Mammary epithelial cell (primary cell): ENCODE measurements around the gene GLYATL1B.

Experiments
- EZH2 ChIP-seq: IDR thresholded peaks from 2 replicates; pipeline ENCODE4 v1.6.1; 2012; ENCODE audit warnings: low read length, inconsistent platforms, borderline replicate concordance
- TF ChIP-seq, protein P1 (sequence below), 2 donors: IDR thresholded peaks in 1 of 2; conservative IDR thresholded peaks in 1 of 2; 2 replicates each; pipeline ENCODE4 v1.5.1; 2011 to 2012; ENCODE audit warnings: inconsistent platforms in 2 of 2, low read length in 2 of 2, mild to moderate bottlenecking in 2 of 2, control low read depth in 1 of 2, low read depth in 1 of 2; ENCODE audit not compliant: insufficient read depth in 1 of 2; ENCODE audit errors: extremely low read depth in 1 of 2

DNA sequence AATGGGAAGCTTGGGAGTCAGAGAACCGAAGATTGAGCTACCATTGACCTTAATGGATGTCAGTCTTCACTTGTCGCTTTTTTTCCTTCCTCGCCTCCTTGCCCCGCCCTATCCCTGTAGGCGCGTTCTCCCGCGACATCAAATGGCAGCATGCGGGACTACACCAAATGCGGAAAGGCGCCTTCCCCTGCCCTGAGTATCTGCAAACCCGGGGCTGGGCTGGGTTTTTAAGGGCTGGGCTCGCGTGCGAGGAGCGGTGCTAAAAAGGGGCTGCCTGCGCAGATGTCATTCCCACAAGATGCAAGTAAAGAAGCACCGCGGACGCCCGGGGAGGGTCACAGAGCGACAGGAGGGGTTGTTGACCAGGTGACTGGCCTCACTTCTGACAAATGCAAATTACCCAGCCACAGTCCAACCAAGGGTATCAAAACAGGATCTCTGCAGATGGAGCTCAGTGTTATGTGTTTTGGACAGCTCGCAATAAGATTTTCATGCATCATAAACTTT, 16.2 kb downstream of the GLYATL1B start:
- TF ChIP-seq, protein P1, sequence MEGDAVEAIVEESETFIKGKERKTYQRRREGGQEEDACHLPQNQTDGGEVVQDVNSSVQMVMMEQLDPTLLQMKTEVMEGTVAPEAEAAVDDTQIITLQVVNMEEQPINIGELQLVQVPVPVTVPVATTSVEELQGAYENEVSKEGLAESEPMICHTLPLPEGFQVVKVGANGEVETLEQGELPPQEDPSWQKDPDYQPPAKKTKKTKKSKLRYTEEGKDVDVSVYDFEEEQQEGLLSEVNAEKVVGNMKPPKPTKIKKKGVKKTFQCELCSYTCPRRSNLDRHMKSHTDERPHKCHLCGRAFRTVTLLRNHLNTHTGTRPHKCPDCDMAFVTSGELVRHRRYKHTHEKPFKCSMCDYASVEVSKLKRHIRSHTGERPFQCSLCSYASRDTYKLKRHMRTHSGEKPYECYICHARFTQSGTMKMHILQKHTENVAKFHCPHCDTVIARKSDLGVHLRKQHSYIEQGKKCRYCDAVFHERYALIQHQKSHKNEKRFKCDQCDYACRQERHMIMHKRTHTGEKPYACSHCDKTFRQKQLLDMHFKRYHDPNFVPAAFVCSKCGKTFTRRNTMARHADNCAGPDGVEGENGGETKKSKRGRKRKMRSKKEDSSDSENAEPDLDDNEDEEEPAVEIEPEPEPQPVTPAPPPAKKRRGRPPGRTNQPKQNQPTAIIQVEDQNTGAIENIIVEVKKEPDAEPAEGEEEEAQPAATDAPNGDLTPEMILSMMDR (conservative IDR thresholded peaks at IDR 0.05 in 1 of 2, IDR thresholded peaks at IDR 0.05 in 1 of 2; ENCODE audit: extremely low read depth in 1 of 2, insufficient read depth in 1 of 2, low read depth in 1 of 2, low read length in 2 of 2), result peak in 1 of 2 donors; percentile 6
- no peak for TF ChIP-seq EZH2
